HEK293 (cell line): ENCODE measurements around the gene CANT1.

Source experiments
- CTCF ChIA-PET: fragments of 350-600 bp; formaldehyde crosslinking; extraction: SDS; loops from one replicate; lab custom pipeline; 2021; ENCODE audit warnings: antibody characterized with exemption; lab: Yijun Ruan, JAX
- POLR2A ChIA-PET: fragments of 300-600 bp; formaldehyde crosslinking; extraction: SDS; loops from one replicate; lab custom pipeline; 2020; ENCODE audit warnings: antibody characterized with exemption, inconsistent platforms; lab: Yijun Ruan, JAX
- H3K27ac ChIP-seq: fragments of 200-500 bp; sonication (Bioruptor generic); 2 replicates; pipeline ENCODE4 v1.5.1; 2014; ENCODE audit warnings: low read depth, low read length, control low read depth, inconsistent platforms; ENCODE audit errors: extremely low read depth
- H3K36me3 ChIP-seq, 2 experiments: fragments of 200-500 bp in 1 of 2; sonication (Bioruptor generic) in 1 of 2; 1 replicate in 1 of 2; 2 replicates in 1 of 2; pipeline ENCODE4 v1.5.1; 2014 to 2017; ENCODE audit warnings: inconsistent platforms in 2 of 2, low read length in 2 of 2; ENCODE audit not compliant: control insufficient read depth in 2 of 2, insufficient read depth in 1 of 2
- H3K4me1 ChIP-seq: fragments of 200-500 bp; sonication (Bioruptor generic); 2 replicates; pipeline ENCODE4 v1.5.1; 2014; ENCODE audit warnings: mild to moderate bottlenecking, low read length, inconsistent platforms; ENCODE audit not compliant: control insufficient read depth, insufficient read depth
- H3K4me3 ChIP-seq: 2 replicates; pipeline ENCODE4 v1.5.1; 2011; ENCODE audit warnings: low read depth, mild to moderate bottlenecking, control low read depth, low read length, moderate library complexity
- H3K9me3 ChIP-seq: fragments of 200-500 bp; sonication (Bioruptor generic); 2 replicates; pipeline ENCODE4 v1.5.1; 2014; ENCODE audit warnings: low read depth, low read length, inconsistent platforms; ENCODE audit not compliant: control insufficient read depth, insufficient read depth
- CTCF ChIP-seq: fragments of 450-650 bp; formaldehyde crosslinking; IDR thresholded peaks from 2 replicates; pipeline ENCODE4 v1.5.1; 2016; ENCODE audit warnings: missing biosample characterization, missing genetic modification characterization
- FEZF1 ChIP-seq: fragments of 450-650 bp; formaldehyde crosslinking; IDR thresholded peaks from 2 replicates; pipeline ENCODE4 v1.5.1; 2016; ENCODE audit warnings: missing biosample characterization, missing genetic modification characterization
- GLIS1 ChIP-seq: fragments of 450-650 bp; formaldehyde crosslinking; IDR thresholded peaks from 2 replicates; pipeline ENCODE4 v1.5.1; 2016; ENCODE audit warnings: missing biosample characterization, missing genetic modification characterization
- HOXD13 ChIP-seq: sonication (generic); formaldehyde crosslinking; IDR thresholded peaks from 2 replicates; pipeline ENCODE4 v1.8.0; 2022; ENCODE audit warnings: missing genetic modification reagents, borderline replicate concordance
- MEIS1 ChIP-seq: sonication (generic); formaldehyde crosslinking; IDR thresholded peaks from 2 replicates; pipeline ENCODE4 v1.8.1; 2022; ENCODE audit warnings: missing genetic modification reagents, mild to moderate bottlenecking, borderline replicate concordance
- RBAK ChIP-seq: fragments of 450-650 bp; formaldehyde crosslinking; IDR thresholded peaks from 2 replicates; pipeline ENCODE4 v1.5.1; 2016; ENCODE audit warnings: missing biosample characterization, missing genetic modification characterization
- SCRT2 ChIP-seq: fragments of 450-650 bp; formaldehyde crosslinking; IDR thresholded peaks from 2 replicates; pipeline ENCODE4 v1.5.1; 2016; ENCODE audit warnings: missing biosample characterization, missing genetic modification characterization
- SETDB1 ChIP-seq: IDR thresholded peaks from one replicate; pipeline ENCODE4 v1.6.1; 2017; ENCODE audit warnings: mild to moderate bottlenecking, low read length, moderate library complexity, mixed read lengths; ENCODE audit not compliant: insufficient read length
- ZBTB17 ChIP-seq: fragments of 450-650 bp; formaldehyde crosslinking; IDR thresholded peaks from 2 replicates; pipeline ENCODE4 v1.5.1; 2016; ENCODE audit warnings: missing biosample characterization, missing genetic modification characterization
- ZFP41 ChIP-seq: fragments of 450-650 bp; formaldehyde crosslinking; IDR thresholded peaks from 2 replicates; pipeline ENCODE4 v1.5.1; 2016; ENCODE audit warnings: missing biosample characterization, missing genetic modification characterization, borderline replicate concordance
- ZNF133 ChIP-seq: fragments of 450-650 bp; formaldehyde crosslinking; IDR thresholded peaks from 2 replicates; pipeline ENCODE4 v1.5.1; 2016; ENCODE audit warnings: missing biosample characterization, missing genetic modification characterization
- ZNF214 ChIP-seq: fragments of 450-650 bp; formaldehyde crosslinking; IDR thresholded peaks from 2 replicates; pipeline ENCODE4 v1.5.1; 2017; ENCODE audit warnings: missing biosample characterization, mild to moderate bottlenecking, missing genetic modification characterization, borderline replicate concordance
- ZNF23 ChIP-seq: fragments of 450-650 bp; formaldehyde crosslinking; IDR thresholded peaks from 2 replicates; pipeline ENCODE4 v1.5.1; 2016; ENCODE audit warnings: missing biosample characterization, missing genetic modification characterization, borderline replicate concordance
- ZNF48 ChIP-seq: fragments of 450-650 bp; formaldehyde crosslinking; IDR thresholded peaks from 2 replicates; pipeline ENCODE4 v1.5.1; 2016; ENCODE audit warnings: missing biosample characterization, missing genetic modification characterization
- ZNF530 ChIP-seq: fragments of 450-650 bp; formaldehyde crosslinking; IDR thresholded peaks from 2 replicates; pipeline ENCODE4 v1.5.1; 2016; ENCODE audit warnings: low read depth, missing biosample characterization, missing genetic modification characterization
- ZNF548 ChIP-seq: fragments of 450-650 bp; formaldehyde crosslinking; IDR thresholded peaks from 2 replicates; pipeline ENCODE4 v1.5.1; 2016; ENCODE audit warnings: missing biosample characterization, missing genetic modification characterization
- ZNF561 ChIP-seq: fragments of 450-650 bp; IDR thresholded peaks from 2 replicates; pipeline ENCODE4 v1.5.1; 2018; ENCODE audit warnings: missing biosample characterization, missing genetic modification characterization, borderline replicate concordance
- ZNF571 ChIP-seq: fragments of 450-650 bp; formaldehyde crosslinking; IDR thresholded peaks from 2 replicates; pipeline ENCODE4 v1.5.0; 2017; ENCODE audit warnings: missing biosample characterization, missing genetic modification characterization
- ZNF623 ChIP-seq: fragments of 450-650 bp; formaldehyde crosslinking; IDR thresholded peaks from 2 replicates; pipeline ENCODE4 v1.5.1; 2016; ENCODE audit warnings: missing biosample characterization, missing genetic modification characterization
- ZNF639 ChIP-seq: fragments of 450-650 bp; formaldehyde crosslinking; IDR thresholded peaks from 2 replicates; pipeline ENCODE4 v1.5.1; 2016; ENCODE audit warnings: missing biosample characterization, missing genetic modification characterization
- ZNF664 ChIP-seq: fragments of 450-650 bp; formaldehyde crosslinking; IDR thresholded peaks from 2 replicates; pipeline ENCODE4 v1.5.1; 2016; ENCODE audit warnings: missing biosample characterization, missing genetic modification characterization
- ZNF677 ChIP-seq: fragments of 450-650 bp; IDR thresholded peaks from 2 replicates; pipeline ENCODE4 v1.5.0; 2018; ENCODE audit warnings: missing biosample characterization, mild to moderate bottlenecking, missing genetic modification characterization, moderate library complexity
- ZNF776 ChIP-seq: fragments of 450-650 bp; formaldehyde crosslinking; IDR thresholded peaks from 2 replicates; pipeline ENCODE4 v1.5.0; 2017; ENCODE audit warnings: missing biosample characterization, missing genetic modification characterization, borderline replicate concordance
- ZNF785 ChIP-seq: fragments of 450-650 bp; formaldehyde crosslinking; IDR thresholded peaks from 2 replicates; pipeline ENCODE4 v1.5.1; 2016; ENCODE audit warnings: missing biosample characterization, missing genetic modification characterization
- TF ChIP-seq, protein P1 (sequence below): fragments of 450-650 bp; formaldehyde crosslinking; IDR thresholded peaks from 2 replicates; pipeline ENCODE4 v1.5.1; 2016; ENCODE audit warnings: missing biosample characterization, missing genetic modification characterization
- TF ChIP-seq, protein P2 (sequence below): fragments of 450-650 bp; formaldehyde crosslinking; IDR thresholded peaks from 2 replicates; pipeline ENCODE4 v1.5.1; 2017; ENCODE audit warnings: missing biosample characterization, missing genetic modification characterization

Gene CANT1

DNA sequence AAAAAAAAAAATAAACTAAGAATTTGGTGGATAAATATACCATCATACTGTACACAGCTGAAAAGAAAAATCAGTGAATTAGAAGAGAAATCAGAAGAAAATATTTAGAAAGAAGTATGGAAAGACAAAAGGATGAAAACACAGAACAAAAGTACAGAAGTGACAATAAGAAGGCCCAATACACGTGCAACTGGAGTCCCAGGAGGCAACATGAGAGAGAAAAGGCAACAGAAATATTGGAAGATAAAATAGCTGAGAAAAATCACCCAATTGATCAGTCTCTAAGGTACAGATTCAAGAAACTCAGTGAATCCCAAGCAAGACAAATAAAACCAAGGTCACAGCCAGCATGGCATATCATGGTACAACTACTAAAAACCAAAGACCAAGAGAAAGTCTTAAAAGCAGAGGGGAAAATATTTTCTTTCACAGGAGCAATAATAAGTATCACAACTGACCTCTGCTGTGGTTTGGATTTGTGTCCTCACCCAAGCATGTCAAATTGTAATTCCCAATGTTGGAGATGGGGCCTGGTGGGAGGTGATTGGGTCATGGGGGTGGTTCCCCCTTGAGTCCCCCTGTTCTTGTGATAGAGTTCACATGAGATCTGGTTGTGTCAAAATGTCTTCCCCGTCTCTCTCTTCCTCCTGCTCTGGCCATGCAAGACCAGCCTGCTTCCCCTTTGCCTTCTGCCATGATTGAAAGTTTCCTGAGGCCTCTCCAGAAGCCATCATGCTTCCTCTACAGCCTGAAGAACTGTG is 44.8 kb upstream of the CANT1 start:
- Histone ChIP-seq H3K9me3 (no peaks in the 10 kb centered on the region), H3K27ac (no peak overlapping the region), H3K4me3 (no peak overlapping the region), H3K4me1 (no peaks in the 10 kb centered on the region), H3K36me3 (no peaks in the 10 kb centered on the region)
- TF ChIP-seq SETDB1 (peak; percentile 78), ZNF214 (no peak), ZNF530 (tag by site-specific recombination) (no peak), FEZF1 (tag by site-specific recombination) (no peak), ZBTB17 (tag by site-specific recombination) (no peak), ZNF639 (0 out of 2 replicates have a peak, but pooled peaks have one; percentile 25), ZNF133 (tag by site-specific recombination) (peak; percentile 97), ZNF776 (tag by site-specific recombination) (no peak), ZNF548 (tag by site-specific recombination) (no peak)
- TF ChIP-seq, protein P1, sequence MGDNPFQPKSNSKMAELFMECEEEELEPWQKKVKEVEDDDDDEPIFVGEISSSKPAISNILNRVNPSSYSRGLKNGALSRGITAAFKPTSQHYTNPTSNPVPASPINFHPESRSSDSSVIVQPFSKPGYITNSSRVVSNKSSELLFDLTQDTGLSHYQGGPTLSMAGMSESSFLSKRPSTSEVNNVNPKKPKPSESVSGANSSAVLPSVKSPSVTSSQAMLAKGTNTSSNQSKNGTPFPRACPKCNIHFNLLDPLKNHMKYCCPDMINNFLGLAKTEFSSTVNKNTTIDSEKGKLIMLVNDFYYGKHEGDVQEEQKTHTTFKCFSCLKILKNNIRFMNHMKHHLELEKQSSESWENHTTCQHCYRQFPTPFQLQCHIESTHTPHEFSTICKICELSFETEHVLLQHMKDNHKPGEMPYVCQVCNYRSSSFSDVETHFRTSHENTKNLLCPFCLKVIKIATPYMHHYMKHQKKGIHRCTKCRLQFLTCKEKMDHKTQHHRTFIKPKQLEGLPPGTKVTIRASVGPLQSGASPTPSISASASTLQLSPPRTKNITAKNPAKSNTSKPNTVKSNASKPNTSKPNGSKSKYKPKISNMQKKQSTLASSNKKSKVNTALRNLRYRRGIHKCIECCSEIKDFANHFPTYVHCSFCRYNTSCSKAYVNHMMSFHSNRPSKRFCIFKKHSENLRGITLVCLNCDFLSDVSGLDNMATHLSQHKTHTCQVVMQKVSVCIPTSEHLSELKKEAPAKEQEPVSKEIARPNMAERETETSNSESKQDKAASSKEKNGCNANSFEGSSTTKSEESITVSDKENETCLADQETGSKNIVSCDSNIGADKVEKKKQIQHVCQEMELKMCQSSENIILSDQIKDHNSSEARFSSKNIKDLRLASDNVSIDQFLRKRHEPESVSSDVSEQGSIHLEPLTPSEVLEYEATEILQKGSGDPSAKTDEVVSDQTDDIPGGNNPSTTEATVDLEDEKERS (tag by site-specific recombination), result peak; percentile 60; the same call in 1 of the 2 replicates
- ChIA-PET CTCF (interaction anchor here (1.5 to 4.6 kb wide), 4 partner anchors 9 to 338 kb away, joined by 3 to 20 read pairs (median 11); no protein-coding TSS in a partner anchor), POLR2A (no interaction called here)

- Histone ChIP-seq H3K4me1 (no peaks in the 10 kb centered on the region), H3K9me3 (no peaks in the 10 kb centered on the region), H3K27ac (no peak overlapping the region), H3K4me3 (no peak overlapping the region), H3K36me3 (no peaks in the 10 kb centered on the region)
- ChIA-PET POLR2A (interaction anchor here (0.8 kb wide), 1 partner anchor 31 kb away, joined by 3 read pairs; no protein-coding TSS in a partner anchor), CTCF (interaction anchor here (0.8 to 4.4 kb wide), 7 partner anchors 11 to 339 kb away, joined by 3 to 20 read pairs (median 4); no protein-coding TSS in a partner anchor)
- TF ChIP-seq ZNF48 (tag by site-specific recombination), result no peak
- no peak for TF ChIP-seq ZNF23 (tag by site-specific recombination)
- no peak for TF ChIP-seq ZNF561
- TF ChIP-seq, protein P2, sequence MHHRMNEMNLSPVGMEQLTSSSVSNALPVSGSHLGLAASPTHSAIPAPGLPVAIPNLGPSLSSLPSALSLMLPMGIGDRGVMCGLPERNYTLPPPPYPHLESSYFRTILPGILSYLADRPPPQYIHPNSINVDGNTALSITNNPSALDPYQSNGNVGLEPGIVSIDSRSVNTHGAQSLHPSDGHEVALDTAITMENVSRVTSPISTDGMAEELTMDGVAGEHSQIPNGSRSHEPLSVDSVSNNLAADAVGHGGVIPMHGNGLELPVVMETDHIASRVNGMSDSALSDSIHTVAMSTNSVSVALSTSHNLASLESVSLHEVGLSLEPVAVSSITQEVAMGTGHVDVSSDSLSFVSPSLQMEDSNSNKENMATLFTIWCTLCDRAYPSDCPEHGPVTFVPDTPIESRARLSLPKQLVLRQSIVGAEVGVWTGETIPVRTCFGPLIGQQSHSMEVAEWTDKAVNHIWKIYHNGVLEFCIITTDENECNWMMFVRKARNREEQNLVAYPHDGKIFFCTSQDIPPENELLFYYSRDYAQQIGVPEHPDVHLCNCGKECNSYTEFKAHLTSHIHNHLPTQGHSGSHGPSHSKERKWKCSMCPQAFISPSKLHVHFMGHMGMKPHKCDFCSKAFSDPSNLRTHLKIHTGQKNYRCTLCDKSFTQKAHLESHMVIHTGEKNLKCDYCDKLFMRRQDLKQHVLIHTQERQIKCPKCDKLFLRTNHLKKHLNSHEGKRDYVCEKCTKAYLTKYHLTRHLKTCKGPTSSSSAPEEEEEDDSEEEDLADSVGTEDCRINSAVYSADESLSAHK (tag by site-specific recombination), result no peak
- TF ChIP-seq ZNF785, result no peak
- TF ChIP-seq HOXD13 (CRISPR knock-in tag), result no peak
- TF ChIP-seq RBAK (tag by site-specific recombination), result no peak
- 0 out of 2 replicates have a peak, but pooled peaks have one; percentile 2 for TF ChIP-seq ZNF664
- TF ChIP-seq ZNF623 (tag by site-specific recombination), result no peak
- peak; percentile 78 for TF ChIP-seq SCRT2 (tag by site-specific recombination)
- 0 out of 2 replicates have a peak, but pooled peaks have one; percentile 6 for TF ChIP-seq GLIS1 (tag by site-specific recombination)
- TF ChIP-seq ZNF571 (tag by site-specific recombination), result no peak
- TF ChIP-seq MEIS1 (CRISPR knock-in tag), result no peak
- TF ChIP-seq ZNF677 (tag by site-specific recombination), result no peak
- no peak for TF ChIP-seq CTCF (tag by site-specific recombination)
- no peak for TF ChIP-seq ZFP41 (tag by site-specific recombination)
These were observed 43.8 kb upstream of the CANT1 start for GRCh38 chr17:79053251-79053925.
